GM23338 (cell line): ENCODE measurements around the gene HDAC9. TPM values are rescaled to one million over a fixed set of nuclear protein-coding genes. Genes with fewer than 3 reads are reported as not detected.

Source experiments
- ATAC-seq: fragments of 200-7000 bp; cut with Tn5 transposase; 3 replicates; pipeline ENCODE4 v1.9.1; 2020
- DNase-seq: peaks from one replicate; pipeline ENCODE4 v3.0.0-alpha.2; 2015; ENCODE audit warnings: low spot score
- H2AFZ ChIP-seq: fragments of 200-600 bp; sonication (generic); 2 replicates; pipeline ENCODE4 v1.8.0; 2016; ENCODE audit warnings: antibody characterized with exemption, mild to moderate bottlenecking, moderate library complexity
- H3F3A ChIP-seq: fragments of 200-600 bp; sonication (generic); replicated peaks from 2 replicates; pipeline ENCODE4 v1.8.0; 2017; ENCODE audit warnings: antibody characterized with exemption, mixed run types, low read depth
- H3K27ac ChIP-seq: fragments of 200-600 bp; sonication (generic); 2 replicates; pipeline ENCODE4 v1.6.1; 2016; ENCODE audit warnings: low read depth
- H3K27me3 ChIP-seq: fragments of 200-600 bp; sonication (generic); 2 replicates; pipeline ENCODE4 v1.8.0; 2016; ENCODE audit warnings: mild to moderate bottlenecking, mixed run types, moderate library complexity; ENCODE audit not compliant: insufficient read depth
- H3K36me3 ChIP-seq: fragments of 200-600 bp; sonication (generic); 2 replicates; pipeline ENCODE4 v1.8.0; 2016; ENCODE audit warnings: mild to moderate bottlenecking; ENCODE audit not compliant: insufficient read depth
- H3K4me1 ChIP-seq: fragments of 200-600 bp; sonication (generic); 2 replicates; pipeline ENCODE4 v1.8.0; 2016; ENCODE audit warnings: mild to moderate bottlenecking, moderate library complexity; ENCODE audit not compliant: insufficient read depth
- H3K4me2 ChIP-seq: fragments of 200-600 bp; sonication (generic); 2 replicates; pipeline ENCODE4 v1.7.1; 2017; ENCODE audit warnings: mixed run types
- H3K4me3 ChIP-seq: fragments of 200-600 bp; sonication (generic); 2 replicates; pipeline ENCODE4 v1.6.1; 2016; ENCODE audit warnings: mixed run types
- H3K79me2 ChIP-seq: fragments of 200-600 bp; sonication (generic); replicated peaks from 2 replicates; pipeline ENCODE4 v1.8.0; 2017; ENCODE audit warnings: mild to moderate bottlenecking; ENCODE audit not compliant: insufficient read depth
- H3K9me2 ChIP-seq: fragments of 200-600 bp; sonication (generic); 2 replicates; pipeline ENCODE4 v1.8.0; 2017; ENCODE audit not compliant: insufficient read depth
- H4K20me1 ChIP-seq: fragments of 200-600 bp; sonication (generic); replicated peaks from 2 replicates; pipeline ENCODE4 v1.8.0; 2017; ENCODE audit warnings: mild to moderate bottlenecking; ENCODE audit not compliant: insufficient read depth
- H3K27ac Mint-ChIP-seq: 2 replicates; pipeline ENCODE4 v1.8.0; 2020; ENCODE audit warnings: inconsistent platforms, mild to moderate bottlenecking, moderate library complexity, mixed read lengths
- H3K27me3 Mint-ChIP-seq: 3 replicates; pipeline ENCODE4 v1.8.0; 2022; ENCODE audit warnings: low read depth, mild to moderate bottlenecking, moderate library complexity, mixed read lengths, inconsistent platforms; ENCODE audit not compliant: insufficient read depth, poor library complexity
- H3K36me3 Mint-ChIP-seq: 3 replicates; pipeline ENCODE4 v1.8.0; 2021; ENCODE audit warnings: low read depth, mild to moderate bottlenecking, inconsistent platforms, moderate library complexity, mixed read lengths
- H3K4me1 Mint-ChIP-seq: 3 replicates; pipeline ENCODE4 v1.8.0; 2020; ENCODE audit warnings: mild to moderate bottlenecking, inconsistent platforms, mixed read lengths
- H3K4me3 Mint-ChIP-seq: 3 replicates; pipeline ENCODE4 v1.8.0; 2021; ENCODE audit warnings: moderate library complexity, mild to moderate bottlenecking, inconsistent platforms, mixed read lengths
- H3K9me3 Mint-ChIP-seq: 3 replicates; pipeline ENCODE4 v1.8.0; 2020; ENCODE audit warnings: moderate library complexity, mild to moderate bottlenecking, inconsistent platforms, mixed read lengths
- ETS1 ChIP-seq: IDR thresholded peaks from 2 replicates; pipeline ENCODE4 v1.6.1; 2016; ENCODE audit warnings: antibody characterized with exemption
- EZH2 ChIP-seq: fragments of 200-600 bp; sonication (generic); IDR thresholded peaks from one replicate; pipeline ENCODE4 v1.8.0; 2017; ENCODE audit warnings: antibody characterized with exemption, mild to moderate bottlenecking, low read depth; ENCODE audit not compliant: unreplicated experiment
- EZH2phosphoT487 ChIP-seq: fragments of 200-600 bp; sonication (generic); IDR thresholded peaks from one replicate; pipeline ENCODE4 v1.8.1; 2018; ENCODE audit warnings: antibody characterized with exemption; ENCODE audit not compliant: unreplicated experiment
- POLR2AphosphoS5 ChIP-seq: IDR thresholded peaks from 2 replicates; pipeline ENCODE4 v1.6.1; 2016; ENCODE audit warnings: antibody characterized with exemption, low read depth
- ZNF462 ChIP-seq: fragments of 250-450 bp; sonication (Bioruptor Pico); IDR thresholded peaks from 2 replicates; pipeline ENCODE4 v1.5.0; 2020; ENCODE audit warnings: mild to moderate bottlenecking, moderate library complexity
- polyA plus RNA-seq: library from polyadenylated mRNA; unstranded; fragments of >200 nt; fragmentation: Nextera tagmentation; extraction: Ambion mirVana; gene quantifications from 2 replicates; pipeline ENCODE4 v1.2.1, GENCODE V29; 2016
- total RNA-seq: library from RNA; depleted of rRNA; stranded (reverse); fragments of >200 nt; shearing (Covaris generic); gene quantifications from 2 replicates; pipeline ENCODE4 v1.2.3, GENCODE V29; 2014

HDAC9 gene
- total and polyA plus RNA-seq, 2 experiments from 2014 or later = 8.3 to 18.5 TPM

- H3K27ac ChIP-seq = no peak overlapping the region
These were observed 275.3 kb downstream of the HDAC9 start for GRCh38 chr7:18770822-18771221.

More at GRCh38 chr7:18770822-18771221, 275.3 kb downstream of the HDAC9 start:
- Histone ChIP-seq H3K36me3 (no peaks in the 10 kb centered on the region), H4K20me1 (no peaks in the 10 kb centered on the region), H2AFZ (no peak overlapping the region), H3K4me1 (no peaks in the 10 kb centered on the region), H3K79me2 (no peaks in the 10 kb centered on the region), H3K4me3 (no peak overlapping the region), H3K27me3 (no peaks in the 10 kb centered on the region), H3K9me2 (no peaks in the 10 kb centered on the region), H3F3A (no peaks in the 10 kb centered on the region), H3K4me2 (no peak overlapping the region)
- Mint-ChIP-seq H3K27me3 (peaks cover 1% of the 10 kb centered on the region), H3K36me3 (no peaks in the 10 kb centered on the region), H3K9me3 (no peaks in the 10 kb centered on the region), H3K4me1 (peaks cover 6% of the 10 kb centered on the region; the same call in 2 of the 3 replicates), H3K4me3 (no peak overlapping the region), H3K27ac (peak overlapping the region; percentile 9; the same call in 1 of the 2 replicates)
- TF ChIP-seq EZH2 (no peak), POLR2AphosphoS5 (no peak), ZNF462 (CRISPR knock-in tag) (no peak), ETS1 (no peak), EZH2phosphoT487 (no peak)
- DNase-seq = no peak
- no peak; the same call in 2 of the 3 replicates for ATAC-seq
